Umbilical cord (tissue), 2 donors: ENCODE measurements around the gene GNG13. TPM values are rescaled to one million over a fixed set of nuclear protein-coding genes. Genes with fewer than 3 reads are reported as not detected.
A peak's percentile ranks its signal among the peaks of the same experiment; 100 is the strongest.

ENCODE experiments used
- DNase-seq: peaks from one replicate; pipeline ENCODE4 v3.0.0-alpha.2; 2015; ENCODE audit warnings: low spot score
- total RNA-seq: library from RNA; depleted of rRNA; stranded (reverse); fragments of >200 nt; gene quantifications from one replicate; pipeline ENCODE4 v1.2.3, GENCODE V29; 2014; ENCODE audit warnings: low replicate concordance; ENCODE audit not compliant: insufficient read depth

GNG13 gene
- total RNA-seq, 1 donor from 2014 or later = not detected

DNA sequence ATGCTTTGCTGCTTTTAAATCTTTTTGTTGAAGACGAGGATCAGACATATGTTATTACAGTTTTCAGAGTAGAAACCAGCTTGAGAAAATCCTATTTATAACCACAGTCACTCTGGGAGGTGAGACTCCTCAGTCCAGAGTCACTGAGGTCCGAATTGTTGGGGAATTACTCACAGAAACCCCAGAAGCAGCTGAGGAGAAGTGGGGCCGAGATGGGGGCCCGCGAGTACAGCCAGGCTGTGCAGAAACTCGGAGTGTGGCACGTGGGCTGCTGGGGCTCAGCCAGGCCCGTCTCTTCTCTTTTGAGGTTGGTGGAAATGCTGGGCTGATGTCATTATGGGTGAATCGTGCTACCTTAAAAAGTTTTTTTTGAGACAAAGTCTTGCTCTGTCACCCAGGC, 14.4 kb upstream of the GNG13 start:
- DNase-seq = no peak

DNA sequence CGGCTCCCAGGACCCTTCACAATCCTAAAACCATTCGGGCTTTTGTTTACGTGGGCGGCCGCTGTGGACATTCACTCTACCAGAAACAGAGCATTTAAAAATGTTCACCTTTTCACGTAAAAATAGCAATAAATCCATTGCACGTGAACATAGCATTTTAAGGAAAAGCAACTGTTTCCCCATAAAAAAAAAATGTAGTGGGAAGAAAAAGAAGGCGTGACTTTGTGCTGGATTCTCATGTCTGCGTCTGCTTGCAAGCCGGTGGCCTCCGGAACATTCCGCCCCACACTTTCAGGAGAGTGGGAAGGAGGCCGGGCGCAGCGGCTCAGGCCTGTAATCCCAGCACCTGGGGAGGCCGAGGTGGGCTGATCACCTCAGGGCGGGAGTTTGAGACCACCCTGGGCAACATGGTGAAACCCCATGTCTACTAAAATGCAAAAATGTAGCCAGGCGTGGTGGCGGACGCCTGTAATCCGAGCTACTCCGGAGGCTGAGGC, 13.4 kb upstream of the GNG13 start:
- no peak for DNase-seq

DNA sequence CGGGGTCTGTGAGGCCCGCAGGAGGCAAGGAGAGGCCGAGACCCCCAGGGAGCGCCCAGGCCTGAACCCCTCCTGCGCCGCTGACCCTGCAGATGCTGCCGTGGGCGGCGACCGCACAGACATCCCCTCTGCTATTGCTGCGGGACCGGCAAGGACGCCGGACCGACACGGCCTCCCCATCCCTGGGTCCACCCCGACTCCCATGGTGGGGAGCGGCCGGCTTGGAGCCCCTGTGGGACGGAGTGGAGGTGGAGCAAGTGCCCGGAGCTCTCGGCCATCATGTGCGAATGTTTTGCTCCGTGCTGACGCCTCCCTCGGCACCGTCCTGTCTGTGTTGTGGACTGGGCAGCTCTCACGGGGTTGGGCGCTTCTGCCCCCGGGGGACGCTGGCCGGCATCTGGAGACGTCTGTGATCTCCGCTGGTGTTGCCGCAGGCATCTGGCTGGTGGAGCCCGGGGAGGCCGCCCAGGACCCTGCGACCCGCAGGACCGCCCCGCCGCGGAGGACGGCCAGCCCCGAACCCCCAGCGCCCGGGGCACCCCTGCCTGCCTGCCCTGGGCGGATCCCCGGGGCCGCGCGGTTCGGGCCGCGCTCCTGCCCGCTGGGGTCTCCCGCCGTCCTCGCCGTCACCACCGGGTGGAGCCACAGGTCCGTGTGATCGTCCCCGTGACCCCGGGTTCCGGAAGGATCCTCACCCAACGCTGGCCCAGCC, 12.8 kb upstream of the GNG13 start:
- DNase-seq = peak; percentile 49

DNA sequence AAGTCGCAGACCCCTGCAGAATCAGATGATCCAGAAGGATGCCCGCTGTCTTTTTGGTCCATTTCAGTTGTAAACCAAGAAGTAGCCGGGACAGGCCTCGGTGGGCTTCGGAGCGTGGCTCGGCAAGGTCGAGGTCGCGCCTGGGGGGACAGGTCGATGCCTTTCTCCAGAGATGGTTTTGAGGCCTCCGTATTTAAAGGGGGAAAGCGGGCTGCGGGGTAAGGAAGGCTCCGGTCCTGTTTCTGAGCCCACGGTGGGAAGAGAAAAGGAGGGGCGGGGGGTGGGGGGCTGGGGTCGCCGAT, 7.5 kb upstream of the GNG13 start:
- no peak for DNase-seq

DNA sequence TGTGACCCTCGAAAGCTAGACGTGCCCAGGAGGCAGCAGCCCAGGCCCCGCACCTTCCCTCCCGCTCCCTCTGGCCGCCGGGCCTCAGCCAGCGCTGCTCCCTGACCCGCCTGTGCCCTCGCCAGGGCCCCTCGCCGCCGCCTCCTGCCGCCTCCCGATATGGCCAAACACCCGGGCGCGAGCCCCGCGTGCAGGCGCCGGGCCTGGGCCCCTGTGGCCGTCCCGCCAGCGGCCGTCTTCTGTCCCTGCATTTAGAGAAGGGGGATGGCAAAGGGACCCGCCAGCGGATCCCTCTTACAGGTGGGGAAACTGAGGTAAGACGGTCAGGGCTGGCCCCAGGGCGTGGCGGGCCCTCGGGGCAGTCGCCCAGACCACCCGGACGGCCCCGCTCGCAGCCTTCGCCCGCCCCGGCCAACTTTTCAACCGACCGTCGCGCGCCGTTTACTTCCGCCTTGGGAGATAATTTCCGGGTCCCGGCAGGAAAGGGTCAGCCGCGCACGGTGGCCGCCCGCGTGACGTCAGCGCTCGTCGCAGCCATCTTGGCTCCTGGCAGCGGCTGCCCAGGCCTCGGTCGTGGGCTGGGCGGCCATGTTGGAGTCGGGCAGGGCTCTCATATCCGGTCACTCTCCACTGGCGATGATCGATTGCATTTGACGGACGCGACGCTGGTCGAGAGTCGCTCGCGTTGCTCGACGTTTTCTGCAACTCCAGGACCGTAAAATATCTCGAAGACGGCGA, 7.0 kb upstream of the GNG13 start:
- DNase-seq = peak; percentile 94

DNA sequence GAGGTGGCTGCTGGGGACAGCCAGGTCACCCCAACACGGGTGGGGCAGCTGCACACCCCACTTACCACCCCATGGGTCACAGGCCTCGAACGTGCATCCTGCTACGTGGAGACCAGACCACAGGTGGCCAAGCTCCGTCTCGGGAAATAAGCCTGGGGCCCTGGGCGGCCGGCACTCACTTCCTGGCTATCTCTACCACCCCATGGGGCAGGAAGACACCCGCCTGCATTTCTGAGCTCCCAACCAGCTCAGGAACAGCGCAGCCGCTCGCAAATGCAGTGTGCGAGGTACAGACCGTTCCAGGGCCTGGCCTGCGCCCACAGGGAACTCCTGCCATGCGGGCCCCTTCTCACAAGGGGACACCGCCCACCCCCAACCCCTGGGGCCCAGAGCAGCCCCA, 4.9 kb upstream of the GNG13 start:
- DNase-seq = no peak

DNA sequence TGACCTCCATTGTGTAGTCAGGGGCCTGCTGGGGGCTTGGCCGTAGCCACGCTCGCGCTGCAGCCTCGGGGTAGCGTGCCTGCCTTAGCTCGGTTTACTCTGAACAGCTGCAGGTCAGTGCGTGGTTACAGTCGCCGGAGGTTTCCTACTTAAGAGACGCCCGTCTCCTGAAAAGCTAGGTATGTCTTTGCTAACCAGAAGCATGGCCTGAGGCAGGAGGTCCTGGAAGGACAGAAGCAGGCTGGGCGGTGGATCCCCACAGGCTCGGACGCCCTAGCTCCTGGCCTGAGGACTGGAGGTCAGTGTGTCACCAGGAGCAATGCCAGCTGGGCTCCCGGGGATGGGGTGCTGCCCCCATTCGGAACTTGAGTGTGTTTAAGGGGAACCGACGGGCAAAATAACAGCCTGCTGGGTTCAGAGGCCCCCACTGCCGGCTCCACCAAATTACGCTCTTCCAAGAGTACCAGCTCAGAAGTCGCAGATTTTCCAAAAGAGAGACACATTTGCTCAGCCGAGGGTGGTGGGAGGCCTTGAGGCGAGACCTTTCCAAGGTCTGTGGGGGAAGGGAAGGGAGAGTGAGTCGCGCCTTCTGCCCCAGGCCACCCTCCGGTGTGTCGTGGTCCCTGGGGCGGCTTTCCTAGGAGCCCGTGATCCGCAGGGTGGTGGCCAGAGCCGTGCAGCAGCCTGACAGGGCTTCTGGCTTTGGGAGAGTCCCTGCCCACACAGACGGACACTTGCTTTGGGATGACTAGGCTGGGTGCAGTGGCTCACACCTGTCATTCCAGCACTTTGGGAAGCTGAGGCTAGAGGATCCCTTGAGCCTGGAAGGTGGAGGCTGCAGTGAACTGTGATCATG, 3.9 kb upstream of the GNG13 start:
- DNase-seq = no peak

DNA sequence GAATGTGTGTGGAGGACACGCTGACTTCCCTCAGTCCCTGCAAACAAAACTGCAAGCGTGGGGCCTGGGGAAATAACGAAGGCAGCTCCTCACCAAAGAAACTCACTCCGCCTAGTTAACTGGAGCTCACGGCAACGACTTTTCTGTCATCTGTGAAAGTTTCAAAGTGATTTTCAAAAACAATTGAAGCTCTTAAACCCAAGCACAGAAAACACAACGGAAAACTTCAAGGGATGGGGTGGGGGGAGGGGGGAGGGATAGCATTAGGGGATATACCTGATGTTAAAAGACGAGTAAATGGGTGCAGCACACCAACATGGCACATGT, 3.2 kb upstream of the GNG13 start:
- no peak for DNase-seq

DNA sequence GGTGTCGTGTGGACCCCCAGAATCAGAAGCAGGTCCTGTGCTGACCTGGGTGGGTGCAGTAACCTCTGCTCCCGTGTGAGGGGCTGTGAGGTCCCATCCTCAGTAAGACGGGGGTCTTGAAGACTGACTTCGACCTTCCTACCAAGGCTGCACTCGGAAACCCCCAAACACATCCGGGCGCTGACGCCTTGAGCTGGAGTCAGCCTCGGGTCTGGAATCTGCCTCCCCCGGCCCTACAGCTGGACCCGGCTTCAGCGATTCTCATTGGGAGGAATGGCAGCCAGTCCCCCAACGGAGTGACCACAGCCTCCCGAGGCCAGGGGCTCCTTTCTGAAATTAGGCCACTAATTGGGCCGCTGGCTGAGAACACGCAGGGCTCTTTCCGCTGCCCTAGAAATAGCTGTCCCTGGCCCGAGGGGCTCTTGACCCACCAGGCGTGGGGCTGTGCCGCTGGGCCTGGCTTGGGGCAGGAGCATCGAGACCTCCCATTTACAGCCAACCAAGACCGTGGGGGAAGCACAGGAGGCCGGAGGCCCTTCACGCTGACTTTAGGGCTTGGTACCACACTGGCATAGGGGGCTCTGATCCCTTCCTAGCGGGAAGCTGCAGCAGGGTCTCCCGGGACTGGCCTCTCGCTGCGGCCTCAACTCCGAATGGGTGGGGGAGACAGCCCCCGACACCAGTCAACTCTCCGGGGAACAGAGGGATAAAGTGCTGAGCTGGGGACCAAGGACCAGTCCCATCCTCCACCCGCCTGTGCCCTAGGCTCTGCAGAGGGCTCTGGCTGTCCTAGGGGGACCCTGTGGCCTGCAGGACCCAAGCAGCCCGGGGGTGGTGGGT, 2.6 kb upstream of the GNG13 start:
- DNase-seq = no peak

DNA sequence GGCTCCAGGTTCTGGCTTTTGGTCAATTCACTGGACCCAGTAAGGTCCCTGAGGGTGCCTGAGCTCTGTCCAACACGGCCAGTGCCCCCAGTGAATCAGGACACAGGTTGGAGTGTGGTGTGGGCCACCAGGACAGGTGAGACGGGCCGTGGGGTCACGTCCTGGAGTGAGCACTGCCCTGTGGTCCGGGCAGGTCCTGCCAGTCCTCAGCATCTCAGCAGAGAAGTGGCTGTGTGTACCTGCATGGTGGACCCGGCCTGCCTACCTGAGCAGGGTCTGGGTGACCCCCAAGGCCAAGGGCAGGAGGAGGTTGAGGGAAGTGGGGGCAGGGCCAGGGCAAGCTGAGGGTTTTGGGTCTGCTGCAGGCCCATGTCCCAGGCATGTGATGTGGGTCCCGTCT, 1.9 kb upstream of the GNG13 start:
- DNase-seq = no peak

DNA sequence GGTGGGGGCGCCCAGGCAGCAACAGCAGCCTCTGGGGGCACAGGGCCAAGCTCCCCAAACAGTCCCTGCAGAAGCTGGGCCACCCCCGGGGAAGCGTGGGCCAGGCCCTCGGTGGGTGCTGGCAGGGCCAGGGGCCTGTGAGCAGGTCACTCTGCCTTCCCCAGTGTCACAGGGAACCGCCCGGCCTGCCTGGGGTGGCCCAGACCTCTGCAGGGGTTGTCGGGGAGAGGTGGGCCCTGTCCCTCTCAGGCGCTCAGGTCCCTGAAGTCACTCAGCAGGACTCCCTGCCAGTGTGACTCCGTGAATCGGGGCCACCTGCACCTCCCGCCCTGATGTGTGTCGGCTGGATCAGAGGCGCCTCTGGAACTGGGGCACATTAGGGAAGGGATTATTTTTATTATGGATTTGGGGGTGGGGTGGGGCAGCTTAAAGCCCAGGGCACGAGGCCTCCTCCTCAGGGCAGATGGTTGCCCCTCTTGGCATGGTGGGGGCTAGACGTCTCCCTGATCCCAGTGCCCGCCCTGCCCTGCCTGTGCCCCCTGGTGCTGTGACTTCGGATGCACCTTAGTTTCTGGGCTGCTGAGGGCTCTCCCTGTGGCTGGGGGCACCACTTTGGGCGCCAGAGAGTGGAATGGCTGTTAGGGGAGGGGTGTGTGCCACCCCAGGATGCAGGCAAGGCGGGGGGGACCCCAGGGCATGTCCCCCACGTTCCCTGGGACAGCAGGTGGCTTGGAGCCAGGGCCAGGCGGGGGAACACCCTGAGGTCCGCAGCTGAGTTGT, 1.2 kb upstream of the GNG13 start:
- no peak for DNase-seq

DNA sequence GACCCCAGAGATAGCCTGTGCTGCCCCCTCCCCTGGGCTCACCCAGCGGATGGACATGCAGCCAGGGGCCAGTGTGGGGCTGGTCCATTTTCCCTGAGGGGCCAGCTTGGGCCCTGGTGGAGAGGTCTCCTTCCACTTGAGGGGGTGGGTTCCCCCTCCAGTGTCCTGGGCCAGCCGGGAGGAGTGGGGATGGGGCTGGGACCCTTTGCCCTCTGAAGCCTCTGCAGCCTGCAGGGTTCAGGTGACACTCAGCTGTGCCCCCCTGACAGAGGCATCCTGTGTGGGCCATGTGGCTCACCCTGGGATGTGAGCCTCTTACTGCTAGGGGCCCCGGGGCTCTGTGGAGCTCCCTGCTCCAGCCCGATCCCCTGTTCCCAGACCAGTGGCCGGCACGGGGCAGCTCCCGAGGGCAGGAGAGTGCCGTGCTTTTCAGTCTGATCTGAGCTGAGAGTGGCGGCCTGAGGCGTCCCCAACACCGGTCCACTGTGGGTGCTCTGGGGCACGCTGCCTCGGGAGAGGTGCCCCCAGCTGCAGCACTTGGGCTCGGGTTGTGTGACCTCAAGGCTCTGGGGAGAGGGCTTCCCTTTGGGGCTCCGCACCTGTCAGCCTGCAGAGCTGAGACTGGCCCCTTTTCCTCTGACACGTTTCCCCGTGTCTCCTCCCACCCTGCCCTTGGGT, 439 bp upstream of the GNG13 start:
- DNase-seq = no peak

DNA sequence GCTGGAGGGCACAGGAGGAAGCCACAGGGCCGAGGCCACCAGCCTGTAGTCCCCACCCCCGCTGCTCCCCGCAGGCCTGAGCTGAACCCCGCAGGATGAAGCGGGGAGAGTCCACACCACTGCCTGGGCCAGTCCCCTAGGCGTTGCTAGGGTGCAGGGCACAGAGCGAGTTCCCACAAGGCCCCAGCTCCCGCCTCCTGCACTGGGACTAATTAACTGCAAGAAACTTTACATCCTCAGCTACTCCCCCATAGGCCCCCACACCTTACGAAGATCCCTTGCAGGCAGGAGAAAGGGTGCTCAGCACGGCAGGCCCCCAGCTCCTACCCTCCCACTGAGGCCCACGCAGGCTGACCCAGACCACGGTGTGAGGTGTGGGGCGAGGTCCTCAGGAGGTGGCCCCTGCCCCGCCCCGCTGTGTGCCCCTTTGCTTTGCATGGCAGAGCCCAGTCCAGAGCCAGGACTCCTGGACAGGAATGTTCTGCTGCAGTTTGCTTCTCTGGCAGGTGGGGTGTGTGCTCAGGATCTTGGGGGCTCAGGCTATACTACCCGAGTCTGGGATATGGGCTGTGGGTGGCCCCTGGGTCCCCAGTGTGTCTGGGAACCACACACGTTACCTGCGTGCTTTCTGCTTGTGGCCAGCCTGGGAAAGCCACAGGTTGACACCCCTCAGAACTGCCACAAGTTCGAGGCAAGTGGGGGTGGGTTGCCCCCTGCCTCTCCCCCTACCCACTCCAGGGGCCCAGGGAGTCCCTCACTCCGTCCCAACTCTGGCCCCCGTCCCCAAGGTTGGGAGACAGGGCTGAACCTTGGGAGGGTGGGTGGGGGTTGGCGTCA, 1.2 kb downstream of the GNG13 start:
- no peak for DNase-seq

DNA sequence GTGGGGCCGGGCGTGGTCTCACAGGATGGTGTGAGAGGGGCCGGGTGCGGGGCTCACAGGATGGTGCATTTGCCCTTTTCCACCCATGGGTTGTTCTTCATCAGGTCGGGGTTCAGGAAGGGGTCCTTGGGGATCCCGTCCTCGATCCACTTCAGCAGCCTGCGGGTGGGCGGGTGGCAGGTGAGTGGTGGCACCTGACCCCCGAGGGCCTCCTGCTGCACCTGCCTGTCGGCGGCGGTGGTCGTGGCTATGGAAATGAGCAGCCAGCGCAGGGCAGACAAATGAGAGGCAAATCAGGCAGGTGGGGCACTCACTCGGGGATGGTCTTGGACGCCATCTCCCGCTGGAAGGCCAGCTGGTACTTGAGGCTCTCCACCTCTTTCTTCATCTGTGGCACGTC, 1.9 kb downstream of the GNG13 start:
- DNase-seq = no peak

DNA sequence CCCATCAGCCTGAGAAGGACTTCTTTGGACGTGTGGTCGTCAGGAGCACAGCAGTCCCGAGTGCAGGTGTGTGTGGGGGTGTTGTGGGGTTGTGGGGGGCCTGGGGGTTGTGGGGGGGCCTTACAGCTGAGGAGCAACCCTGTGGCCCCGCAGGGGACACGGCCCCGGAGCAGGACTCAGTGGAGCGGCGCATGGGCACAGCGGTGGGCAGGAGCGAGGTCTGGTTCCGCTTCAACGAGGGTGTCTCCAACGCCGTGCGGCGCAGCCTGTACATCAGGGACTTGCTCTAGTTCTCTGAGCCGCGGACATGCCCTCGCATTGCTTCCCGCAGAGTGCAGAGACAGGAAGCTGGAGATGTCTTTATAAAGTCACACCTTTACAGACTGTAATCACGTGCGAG, 2.8 kb downstream of the GNG13 start:
- DNase-seq = no peak

DNA sequence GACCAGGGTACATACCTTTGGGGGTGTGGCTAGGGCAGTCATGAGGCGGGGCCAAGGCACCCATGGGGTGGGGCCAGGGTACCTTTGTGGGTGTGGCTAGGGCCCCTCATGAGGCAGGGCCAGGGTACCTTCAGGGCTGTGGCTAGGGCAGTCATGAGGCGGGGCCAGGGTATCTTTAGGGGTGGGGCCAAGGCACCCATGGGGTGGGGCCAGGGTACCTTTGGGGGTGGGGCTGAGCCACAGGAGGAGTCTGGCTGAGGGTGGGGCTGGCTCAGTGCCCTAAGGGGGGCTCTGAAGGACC, 3.5 kb downstream of the GNG13 start:
- no peak for DNase-seq

DNA sequence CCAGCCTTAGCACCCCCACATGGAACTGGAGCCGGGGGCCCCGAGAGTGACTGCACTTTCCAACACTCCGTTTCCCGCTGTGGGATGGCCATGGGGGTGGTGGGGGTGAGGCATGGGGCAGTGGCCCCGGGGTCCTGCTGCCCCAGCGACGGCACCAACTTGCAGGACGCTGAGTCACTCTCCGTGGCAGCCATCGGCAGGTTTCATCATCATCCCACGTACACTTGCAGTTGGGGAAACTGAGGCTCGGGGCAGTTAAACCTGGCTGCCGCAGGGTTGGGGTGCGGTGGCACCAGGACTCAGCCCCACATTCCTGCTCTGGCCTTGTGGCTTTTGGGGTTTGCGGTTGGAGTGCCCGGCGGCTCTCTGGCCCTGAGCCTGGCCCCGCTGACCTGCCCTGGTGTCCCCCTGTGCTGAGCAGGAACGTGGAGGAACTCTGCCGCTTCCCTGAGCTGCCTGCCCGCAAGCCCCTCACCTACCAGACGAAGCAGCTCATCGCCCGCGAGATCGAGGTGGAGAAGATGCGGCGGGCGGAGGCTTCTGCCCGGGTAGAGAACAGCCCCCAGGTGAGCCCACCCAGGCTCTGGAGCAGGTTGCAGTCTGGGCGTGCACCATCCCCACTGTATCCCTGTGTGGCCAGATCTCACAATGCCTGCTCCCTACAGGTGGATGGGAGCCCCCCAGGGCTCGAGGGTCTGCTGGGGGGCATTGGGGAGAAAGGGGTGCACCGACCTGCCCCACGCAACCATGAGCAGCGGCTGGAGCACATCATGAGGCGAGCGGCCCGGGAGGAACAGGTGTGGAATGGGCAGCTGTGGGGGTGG, 4.0 kb downstream of the GNG13 start:
- DNase-seq = no peak

DNA sequence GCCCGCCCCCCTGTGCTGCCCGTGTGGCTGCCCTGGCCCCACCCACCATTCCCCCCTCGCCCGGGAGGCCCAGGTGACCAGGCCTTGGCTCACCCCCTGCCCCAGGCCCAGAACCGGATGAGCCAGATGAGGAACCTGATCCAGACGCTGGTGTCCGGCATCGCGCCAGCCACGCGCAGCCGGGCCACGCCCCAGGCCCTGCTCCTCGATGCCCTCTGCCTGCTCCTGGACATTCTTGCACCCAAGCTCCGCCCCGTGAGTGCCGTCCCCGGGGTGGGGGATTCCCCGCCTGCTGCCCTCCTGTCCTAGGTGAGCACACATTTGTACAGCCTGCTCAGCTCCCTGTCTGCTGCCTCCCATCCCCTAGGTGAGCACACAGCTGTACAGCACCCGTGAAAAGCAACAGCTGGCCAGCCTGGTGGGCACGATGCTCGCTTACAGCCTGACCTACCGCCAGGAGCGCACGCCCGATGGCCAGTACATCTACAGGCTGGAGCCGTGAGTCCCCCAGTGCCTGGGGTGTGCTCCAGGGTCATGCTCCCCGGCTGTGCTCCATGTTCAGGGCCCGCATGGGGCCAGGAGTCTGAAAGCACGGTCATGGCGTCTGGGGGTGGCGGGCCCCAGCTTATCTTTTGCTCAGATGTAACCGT, 4.8 kb downstream of the GNG13 start:
- DNase-seq = no peak
